OCI-LY7 (cell line): ENCODE measurements around the gene AATF. TPM values are rescaled to one million over a fixed set of nuclear protein-coding genes. Genes with fewer than 3 reads are reported as not detected.

Experiments
- BruUV-seq: library from RNA; stranded (reverse); fragments of 400-500 nt; replicated peaks from 2 replicates; lab custom pipeline; 2021; lab: Mats Ljungman, UMichigan
- CTCF ChIA-PET: fragments of 300-600 bp; sonication (Branson Sonifier 250); formaldehyde crosslinking; loops from one replicate; lab custom pipeline; 2022; ENCODE audit warnings: antibody characterized with exemption; ENCODE audit not compliant: unreplicated experiment; lab: Charles Lee
- POLR2A ChIA-PET: fragments of 300-600 bp; sonication (Branson Sonifier 250); formaldehyde crosslinking; loops from one replicate; lab custom pipeline; 2022; ENCODE audit warnings: antibody characterized with exemption; lab: Charles Lee
- DNase-seq: peaks from one replicate; pipeline ENCODE4 v3.0.0-alpha.2; 2015; ENCODE audit warnings: low spot score
- H2AFZ ChIP-seq: fragments of 200-600 bp; sonication (generic), shearing (Covaris generic); 2 replicates; pipeline ENCODE4 v1.6.1; 2014; ENCODE audit warnings: mild to moderate bottlenecking, antibody characterized with exemption, low read length, moderate library complexity
- H3K27ac ChIP-seq: fragments of 200-600 bp; sonication (generic); 2 replicates; pipeline ENCODE4 v1.5.1; 2014; ENCODE audit warnings: mixed run types, low read depth, mild to moderate bottlenecking, moderate library complexity, low read length, inconsistent platforms; ENCODE audit not compliant: poor library complexity, severe bottlenecking
- H3K36me3 ChIP-seq: fragments of 200-600 bp; sonication (generic); 2 replicates; pipeline ENCODE4 v1.6.1; 2014; ENCODE audit warnings: mild to moderate bottlenecking, antibody characterized with exemption, low read length, moderate library complexity, mixed read lengths; ENCODE audit not compliant: insufficient read depth
- H3K4me1 ChIP-seq: fragments of 200-600 bp; sonication (generic); 2 replicates; pipeline ENCODE4 v1.5.1; 2014; ENCODE audit warnings: mild to moderate bottlenecking, low read length; ENCODE audit not compliant: insufficient read depth, poor library complexity, severe bottlenecking
- H3K4me2 ChIP-seq: fragments of 200-600 bp; sonication (generic); 2 replicates; pipeline ENCODE4 v1.6.1; 2014; ENCODE audit warnings: mild to moderate bottlenecking, low read length
- H3K4me3 ChIP-seq: fragments of 200-600 bp; sonication (generic); 2 replicates; pipeline ENCODE4 v1.5.1; 2014; ENCODE audit warnings: mild to moderate bottlenecking, low read depth, low read length; ENCODE audit not compliant: poor library complexity, severe bottlenecking
- H3K79me2 ChIP-seq: fragments of 200-600 bp; sonication (generic); 2 replicates; pipeline ENCODE4 v1.6.1; 2016; ENCODE audit warnings: low read depth, mild to moderate bottlenecking, low read length, moderate library complexity, mixed read lengths; ENCODE audit not compliant: insufficient read depth
- H3K9me2 ChIP-seq: fragments of 200-600 bp; sonication (generic); 2 replicates; pipeline ENCODE4 v1.6.1; 2016; ENCODE audit warnings: mild to moderate bottlenecking, low read length, mixed read lengths; ENCODE audit not compliant: insufficient read depth
- H3K9me3 ChIP-seq: fragments of 200-600 bp; sonication (generic); 2 replicates; pipeline ENCODE4 v1.6.1; 2014; ENCODE audit warnings: mild to moderate bottlenecking, mixed run types, low read length, mixed read lengths
- H4K20me1 ChIP-seq: fragments of 200-600 bp; sonication (generic); 2 replicates; pipeline ENCODE4 v1.6.1; 2014; ENCODE audit warnings: mild to moderate bottlenecking, antibody characterized with exemption, low read length, moderate library complexity, mixed read lengths; ENCODE audit not compliant: insufficient read depth
- EZH2phosphoT487 ChIP-seq: fragments of 200-600 bp; sonication (generic); IDR thresholded peaks from 2 replicates; pipeline ENCODE4 v1.6.1; 2018; ENCODE audit warnings: low read depth, borderline replicate concordance, mild to moderate bottlenecking, mixed run types, antibody characterized with exemption, low read length, moderate library complexity, mixed read lengths
- intact Hi-C: fragments of 100-400 bp; cut with micrococcal nuclease; formaldehyde crosslinking; loops from one replicate; pipeline ENCODE4 v1.10.0; 2022; ENCODE audit not compliant: unreplicated experiment
- total RNA-seq, 2 experiments: library from RNA; depleted of rRNA in 1 of 2; stranded (reverse); fragments of >200 nt in 1 of 2; shearing (Covaris generic) in 1 of 2; gene quantifications; 2 replicates each; pipeline ENCODE4 v1.2.3, GENCODE V29; 2014 to 2022
- TF ChIP-seq, protein P1 (sequence below): fragments of 200-600 bp; sonication (generic); conservative IDR thresholded peaks from 2 replicates; pipeline ENCODE4 v1.5.1; 2014; ENCODE audit warnings: mild to moderate bottlenecking, antibody characterized with exemption, low read length, moderate library complexity, mixed read lengths

The AATF gene
- total RNA-seq, 2 experiments from 2014 or later: 83.5 to 94.3 TPM

DNA sequence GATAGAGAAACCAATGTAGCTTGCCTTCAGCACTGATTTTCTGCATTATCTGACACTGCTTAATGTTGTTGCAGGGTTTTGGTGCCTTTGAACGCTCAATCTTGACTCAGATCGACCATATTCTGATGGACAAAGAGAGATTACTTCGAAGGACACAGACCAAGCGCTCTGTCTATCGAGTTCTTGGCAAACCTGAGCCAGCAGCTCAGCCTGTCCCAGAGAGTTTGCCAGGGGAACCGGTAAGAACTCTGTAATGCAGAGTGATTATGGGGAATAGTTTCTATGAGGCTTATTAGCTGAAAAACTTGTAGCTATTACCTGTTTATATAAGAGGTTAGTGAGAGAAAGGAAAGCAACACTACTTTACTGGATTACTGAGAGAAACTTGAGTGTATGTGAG, 40.4 kb downstream of the AATF start:
- POLR2A ChIA-PET: interaction anchor here (0.6 kb wide), 1 partner anchor 9 kb away, joined by 8 read pairs; no protein-coding TSS in a partner anchor
- no peak overlapping the region for H3K4me3 ChIP-seq
- peaks cover 87% of the 10 kb centered on the region for H3K36me3 ChIP-seq
- H4K20me1 ChIP-seq: no peaks in the 10 kb centered on the region
- no peak overlapping the region for H2AFZ ChIP-seq
- CTCF ChIA-PET: no interaction called here
- H3K4me2 ChIP-seq: no peak overlapping the region
- H3K27ac ChIP-seq: no peak overlapping the region
- H3K4me1 ChIP-seq: peaks cover 4% of the 10 kb centered on the region
- H3K79me2 ChIP-seq: no peaks in the 10 kb centered on the region
- no peak for TF ChIP-seq EZH2phosphoT487
- TF ChIP-seq, protein P1, sequence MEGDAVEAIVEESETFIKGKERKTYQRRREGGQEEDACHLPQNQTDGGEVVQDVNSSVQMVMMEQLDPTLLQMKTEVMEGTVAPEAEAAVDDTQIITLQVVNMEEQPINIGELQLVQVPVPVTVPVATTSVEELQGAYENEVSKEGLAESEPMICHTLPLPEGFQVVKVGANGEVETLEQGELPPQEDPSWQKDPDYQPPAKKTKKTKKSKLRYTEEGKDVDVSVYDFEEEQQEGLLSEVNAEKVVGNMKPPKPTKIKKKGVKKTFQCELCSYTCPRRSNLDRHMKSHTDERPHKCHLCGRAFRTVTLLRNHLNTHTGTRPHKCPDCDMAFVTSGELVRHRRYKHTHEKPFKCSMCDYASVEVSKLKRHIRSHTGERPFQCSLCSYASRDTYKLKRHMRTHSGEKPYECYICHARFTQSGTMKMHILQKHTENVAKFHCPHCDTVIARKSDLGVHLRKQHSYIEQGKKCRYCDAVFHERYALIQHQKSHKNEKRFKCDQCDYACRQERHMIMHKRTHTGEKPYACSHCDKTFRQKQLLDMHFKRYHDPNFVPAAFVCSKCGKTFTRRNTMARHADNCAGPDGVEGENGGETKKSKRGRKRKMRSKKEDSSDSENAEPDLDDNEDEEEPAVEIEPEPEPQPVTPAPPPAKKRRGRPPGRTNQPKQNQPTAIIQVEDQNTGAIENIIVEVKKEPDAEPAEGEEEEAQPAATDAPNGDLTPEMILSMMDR: no peak
- no peak for DNase-seq
- no peaks in the 10 kb centered on the region for H3K9me3 ChIP-seq
- BruUV-seq: no TSS peak
- intact Hi-C loops: no loop called here
- H3K9me2 ChIP-seq: no peaks in the 10 kb centered on the region

DNA sequence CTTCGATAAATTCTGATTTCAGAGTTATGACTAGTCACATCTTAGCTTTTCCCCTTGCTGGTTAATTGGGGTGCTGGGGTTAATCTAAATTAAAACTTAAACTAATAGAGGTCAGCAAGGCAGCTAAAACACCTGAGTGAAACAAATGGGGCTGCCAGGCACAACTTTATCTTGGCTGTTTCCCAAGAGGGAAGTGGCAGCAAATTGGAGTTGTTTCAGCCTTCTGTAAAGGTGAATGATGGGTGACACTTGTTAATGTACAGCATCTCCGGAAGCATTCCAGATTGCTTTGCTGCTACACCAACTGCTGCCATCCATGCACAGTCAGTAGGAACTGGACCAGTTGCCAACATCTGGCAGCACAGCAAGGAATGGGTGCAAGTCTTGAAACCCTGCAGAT, 43.9 kb downstream of the AATF start:
- ChIA-PET POLR2A (interaction anchor here (1.1 kb wide), 1 partner anchor 30 kb away, joined by 3 read pairs; no protein-coding TSS in a partner anchor), CTCF (interaction anchor here (0.5 kb wide), 1 partner anchor 1144 kb away, joined by 3 read pairs; no protein-coding TSS in a partner anchor)
- no TSS peak for BruUV-seq

DNA sequence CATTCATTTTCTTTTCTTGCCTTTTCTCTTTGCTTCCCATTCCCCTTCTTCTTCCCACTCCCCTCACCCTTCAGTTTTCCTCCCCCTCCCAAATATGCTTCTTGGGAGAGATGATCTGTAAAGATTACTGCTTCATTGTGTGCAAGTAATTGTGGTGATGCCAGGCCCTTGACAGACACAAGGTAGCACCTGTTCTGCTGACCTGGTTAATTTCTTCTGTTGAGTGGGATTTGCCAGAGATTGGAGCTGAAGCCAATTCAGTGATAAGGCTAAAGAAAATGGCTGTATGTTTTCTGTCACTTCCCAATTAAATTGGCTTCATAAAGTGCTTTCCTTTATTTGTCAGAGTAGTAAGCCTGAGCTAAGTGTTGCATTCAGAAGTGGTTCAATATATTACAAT, 44.5 kb downstream of the AATF start:
- TF ChIP-seq, protein P1: no peak
- TF ChIP-seq EZH2phosphoT487: no peak
- H3K79me2 ChIP-seq: no peaks in the 10 kb centered on the region
- no peaks in the 10 kb centered on the region for H3K9me3 ChIP-seq
- no peaks in the 10 kb centered on the region for H3K4me1 ChIP-seq
- no peaks in the 10 kb centered on the region for H3K9me2 ChIP-seq
- H2AFZ ChIP-seq: no peak overlapping the region
- no peak for DNase-seq
- peaks cover 98% of the 10 kb centered on the region for H3K36me3 ChIP-seq
- ChIA-PET CTCF (interaction anchor here (0.5 kb wide), 1 partner anchor 1145 kb away, joined by 3 read pairs; no protein-coding TSS in a partner anchor), POLR2A (interaction anchor here (0.6 to 1.1 kb wide), 3 partner anchors 10 to 29 kb away, joined by 3 to 4 read pairs (median 3); no protein-coding TSS in a partner anchor)
- intact Hi-C loops: no loop called here
- BruUV-seq: no TSS peak
- no peak overlapping the region for H3K4me2 ChIP-seq
- no peaks in the 10 kb centered on the region for H4K20me1 ChIP-seq
- H3K27ac ChIP-seq: no peak overlapping the region
- H3K4me3 ChIP-seq: no peak overlapping the region

More for the DNA sequence above, 43.9 kb downstream of the AATF start:
- Histone ChIP-seq H2AFZ (no peak overlapping the region), H3K4me2 (no peak overlapping the region), H3K9me3 (no peaks in the 10 kb centered on the region), H3K79me2 (no peaks in the 10 kb centered on the region), H3K27ac (no peak overlapping the region), H3K4me1 (peaks cover 4% of the 10 kb centered on the region), H3K36me3 (peaks cover 98% of the 10 kb centered on the region), H3K9me2 (no peaks in the 10 kb centered on the region), H3K4me3 (no peak overlapping the region), H4K20me1 (no peaks in the 10 kb centered on the region)
- no peak for DNase-seq
- no peak for TF ChIP-seq EZH2phosphoT487
- TF ChIP-seq, protein P1: no peak
- intact Hi-C loops: loop anchor here (1.0 kb wide), 1 partner anchor 48 kb away; no protein-coding TSS in a partner anchor
